ENCODE results near the gene STARD8.

The STARD8 gene

GRCh38 chrX:68694435-68695205, 47.2 kb downstream of the STARD8 start:
- TF ChIP-seq POU6F1 (CRISPR knock-in tag; IDR thresholded peaks at IDR 0.05; ENCODE audit: borderline replicate concordance, low read depth) = no peak
- no peak for TF ChIP-seq ZNF70 (CRISPR knock-in tag; IDR thresholded peaks at IDR 0.05)
- no peak for TF ChIP-seq SNAI2 (CRISPR knock-in tag; IDR thresholded peaks at IDR 0.05)
- no peak for TF ChIP-seq OSR1 (CRISPR knock-in tag; IDR thresholded peaks at IDR 0.05)
- no peak for TF ChIP-seq ISL1 (CRISPR knock-in tag; IDR thresholded peaks at IDR 0.05)
- TF ChIP-seq PATZ1 (CRISPR knock-in tag; IDR thresholded peaks at IDR 0.05; ENCODE audit: borderline replicate concordance) = no peak
- TF ChIP-seq ZFP3 (CRISPR knock-in tag; IDR thresholded peaks at IDR 0.05) = no peak
- TF ChIP-seq TOX (CRISPR knock-in tag; IDR thresholded peaks at IDR 0.05; ENCODE audit: borderline replicate concordance) = no peak
- no peak for ATAC-seq

GRCh38 chrX:68695206-68695845, 47.9 kb downstream of the STARD8 start:
- ATAC-seq = no peak
- no peak for TF ChIP-seq CREB5 (CRISPR knock-in tag; IDR thresholded peaks at IDR 0.05; ENCODE audit: low read depth)
- no peak for TF ChIP-seq POU6F1 (CRISPR knock-in tag; IDR thresholded peaks at IDR 0.05; ENCODE audit: borderline replicate concordance, low read depth)
- TF ChIP-seq CSDC2 (CRISPR knock-in tag; IDR thresholded peaks at IDR 0.05) = no peak
- no peak for TF ChIP-seq TCF4 (CRISPR knock-in tag; IDR thresholded peaks at IDR 0.05; ENCODE audit: borderline replicate concordance)
- no peak for TF ChIP-seq RARB (CRISPR knock-in tag; IDR thresholded peaks at IDR 0.05)
- no peak for TF ChIP-seq ESRRG (CRISPR knock-in tag; IDR thresholded peaks at IDR 0.05)
- TF ChIP-seq PPARA (CRISPR knock-in tag; IDR thresholded peaks at IDR 0.05; ENCODE audit: borderline replicate concordance) = no peak
- TF ChIP-seq ISL1 (CRISPR knock-in tag; IDR thresholded peaks at IDR 0.05) = no peak
- no peak for TF ChIP-seq TSHZ2 (CRISPR knock-in tag; IDR thresholded peaks at IDR 0.05)
- no peak for TF ChIP-seq PATZ1 (CRISPR knock-in tag; IDR thresholded peaks at IDR 0.05; ENCODE audit: borderline replicate concordance)
- TF ChIP-seq TOX (CRISPR knock-in tag; IDR thresholded peaks at IDR 0.05; ENCODE audit: borderline replicate concordance) = no peak
- no peak for TF ChIP-seq ZNF70 (CRISPR knock-in tag; IDR thresholded peaks at IDR 0.05)
- no peak for TF ChIP-seq ZFP30 (CRISPR knock-in tag; IDR thresholded peaks at IDR 0.05)
- no peak for TF ChIP-seq GLIS3 (CRISPR knock-in tag; IDR thresholded peaks at IDR 0.05)
- TF ChIP-seq OSR1 (CRISPR knock-in tag; IDR thresholded peaks at IDR 0.05) = no peak
- TF ChIP-seq ARNTL (CRISPR knock-in tag; IDR thresholded peaks at IDR 0.05; ENCODE audit: borderline replicate concordance, low read depth) = no peak
- TF ChIP-seq ZC3H10 (CRISPR knock-in tag; IDR thresholded peaks at IDR 0.05) = no peak
